ENCODE data around the gene SLC22A1.
"Not testable (repeated sequence)": the region's sequence is repeated elsewhere in the genome, so short reads cannot be mapped to it uniquely, and the experiment has no call there.

The SLC22A1 gene

GRCh38 chr6:160121981-160122380 is 366 bp downstream of the SLC22A1 start:
- H3K4me3 ChIP-seq (ENCODE audit: low read depth, low read length): no peak overlapping the region

GRCh38 chr6:160122744-160123143 is 1.1 kb downstream of the SLC22A1 start:
- no peak overlapping the region for H3K4me3 ChIP-seq (ENCODE audit: low read depth, low read length)

- H3K4me3 ChIP-seq (ENCODE audit: low read depth, low read length): no peak overlapping the region
Measured at GRCh38 chr6:160124007-160124406, 2.4 kb downstream of the SLC22A1 start.

GRCh38 chr6:160124605-160125004 is 3.0 kb downstream of the SLC22A1 start:
- no peak overlapping the region for H3K4me3 ChIP-seq (ENCODE audit: low read depth, low read length)

- H3K4me3 ChIP-seq (ENCODE audit: low read depth, low read length): not testable (repeated sequence)
Measured at GRCh38 chr6:160125105-160125504, 3.5 kb downstream of the SLC22A1 start.

GRCh38 chr6:160127270-160128124 is 5.9 kb downstream of the SLC22A1 start:
- H3K4me3 ChIP-seq (ENCODE audit: low read depth, low read length): no peak overlapping the region

- H3K4me3 ChIP-seq (ENCODE audit: low read depth, low read length): no peak overlapping the region
Measured at GRCh38 chr6:160128125-160128683, 6.6 kb downstream of the SLC22A1 start.

- no peak overlapping the region for H3K4me3 ChIP-seq (ENCODE audit: low read depth, low read length)
Measured at GRCh38 chr6:160128879-160129516, 7.4 kb downstream of the SLC22A1 start.

GRCh38 chr6:160129881-160130615 is 8.4 kb downstream of the SLC22A1 start:
- no peak overlapping the region for H3K4me3 ChIP-seq (ENCODE audit: low read depth, low read length)

- H3K4me3 ChIP-seq (ENCODE audit: low read depth, low read length): no peak overlapping the region
Measured at GRCh38 chr6:160130729-160131484, 9.3 kb downstream of the SLC22A1 start.

- no peak overlapping the region for H3K4me3 ChIP-seq (ENCODE audit: low read depth, low read length)
Measured at GRCh38 chr6:160131636-160132296, 10.2 kb downstream of the SLC22A1 start.

GRCh38 chr6:160132297-160132637 is 10.7 kb downstream of the SLC22A1 start:
- no peak overlapping the region for H3K4me3 ChIP-seq (ENCODE audit: low read depth, low read length)

- no peak overlapping the region for H3K4me3 ChIP-seq (ENCODE audit: low read depth, low read length)
Measured at GRCh38 chr6:160132776-160133338, 11.2 kb downstream of the SLC22A1 start.

GRCh38 chr6:160133441-160134336 is 12.1 kb downstream of the SLC22A1 start:
- no peak overlapping the region for H3K4me3 ChIP-seq (ENCODE audit: low read depth, low read length)

- not testable (repeated sequence) for H3K4me3 ChIP-seq (ENCODE audit: low read depth, low read length)
Measured at GRCh38 chr6:160134337-160134751, 12.7 kb downstream of the SLC22A1 start.

- no peak overlapping the region for H3K4me3 ChIP-seq (ENCODE audit: low read depth, low read length)
Measured at GRCh38 chr6:160134779-160135547, 13.3 kb downstream of the SLC22A1 start.

- H3K4me3 ChIP-seq (ENCODE audit: low read depth, low read length): no peak overlapping the region
Measured at GRCh38 chr6:160135907-160136655, 14.5 kb downstream of the SLC22A1 start.

Measured in iPS-11a (cell line).